ENCODE measurements around the gene PPM1F.

The PPM1F gene

GRCh38 chr22:21926728-21927127 is 25.9 kb downstream of the PPM1F start:
- no peak for DNase-seq (ENCODE audit: low read depth)
- no peak for TF ChIP-seq CTCF (IDR thresholded peaks at IDR 0.05; ENCODE audit: low read depth, low read length, missing control alignments)
- in situ Hi-C loops (cut with HindIII; ENCODE audit: low sequenced_read_pairs): loop anchor here (10.0 to 25.0 kb wide), 3 partner anchors 111 to 1311 kb away; no protein-coding TSS in a partner anchor
- H3K4me3 ChIP-seq (ENCODE audit: low read depth, low read length): no peak overlapping the region

GRCh38 chr22:21923163-21923561 is 29.5 kb downstream of the PPM1F start:
- DNase-seq (ENCODE audit: low read depth): no peak
- no peak overlapping the region for H3K4me3 ChIP-seq (ENCODE audit: low read depth, low read length)
- no peak for TF ChIP-seq CTCF (IDR thresholded peaks at IDR 0.05; ENCODE audit: low read depth, low read length, missing control alignments)
- in situ Hi-C loops (cut with HindIII; ENCODE audit: low sequenced_read_pairs): loop anchor here (10.0 kb wide), 1 partner anchor 118 kb away; no protein-coding TSS in a partner anchor

- TF ChIP-seq CTCF (IDR thresholded peaks at IDR 0.05; ENCODE audit: low read depth, low read length, missing control alignments): no peak
- DNase-seq (ENCODE audit: low read depth): no peak
- in situ Hi-C loops (cut with HindIII; ENCODE audit: low sequenced_read_pairs): loop anchor here (10.0 kb wide), 1 partner anchor 118 kb away; no protein-coding TSS in a partner anchor
- H3K4me3 ChIP-seq (ENCODE audit: low read depth, low read length): no peak overlapping the region
Observed at GRCh38 chr22:21922370-21923162, 30.1 kb downstream of the PPM1F start.

GRCh38 chr22:21921729-21922128 is 30.9 kb downstream of the PPM1F start:
- in situ Hi-C loops (cut with HindIII; ENCODE audit: low sequenced_read_pairs): loop anchor here (10.0 kb wide), 1 partner anchor 117 kb away; no protein-coding TSS in a partner anchor
- no peak overlapping the region for H3K4me3 ChIP-seq (ENCODE audit: low read depth, low read length)
- no peak for TF ChIP-seq CTCF (IDR thresholded peaks at IDR 0.05; ENCODE audit: low read depth, low read length, missing control alignments)
- no peak for DNase-seq (ENCODE audit: low read depth)

GRCh38 chr22:21921184-21921721 is 31.4 kb downstream of the PPM1F start:
- DNase-seq (ENCODE audit: low read depth): no peak
- H3K4me3 ChIP-seq (ENCODE audit: low read depth, low read length): no peak overlapping the region
- TF ChIP-seq CTCF (IDR thresholded peaks at IDR 0.05; ENCODE audit: low read depth, low read length, missing control alignments): no peak
- in situ Hi-C loops (cut with HindIII; ENCODE audit: low sequenced_read_pairs): loop anchor here (10.0 kb wide), 1 partner anchor 116 kb away; no protein-coding TSS in a partner anchor

- no peak for DNase-seq (ENCODE audit: low read depth)
- H3K4me3 ChIP-seq (ENCODE audit: low read depth, low read length): no peak overlapping the region
- in situ Hi-C loops (cut with HindIII; ENCODE audit: low sequenced_read_pairs): loop anchor here (10.0 kb wide), 1 partner anchor 116 kb away; no protein-coding TSS in a partner anchor
- TF ChIP-seq CTCF (IDR thresholded peaks at IDR 0.05; ENCODE audit: low read depth, low read length, missing control alignments): no peak
Observed at GRCh38 chr22:21920341-21921183, 32.1 kb downstream of the PPM1F start.
